ENCODE results near the gene IZUMO1.
A peak's percentile ranks its signal among the peaks of the same experiment; 100 is the strongest.

The IZUMO1 gene

DNA sequence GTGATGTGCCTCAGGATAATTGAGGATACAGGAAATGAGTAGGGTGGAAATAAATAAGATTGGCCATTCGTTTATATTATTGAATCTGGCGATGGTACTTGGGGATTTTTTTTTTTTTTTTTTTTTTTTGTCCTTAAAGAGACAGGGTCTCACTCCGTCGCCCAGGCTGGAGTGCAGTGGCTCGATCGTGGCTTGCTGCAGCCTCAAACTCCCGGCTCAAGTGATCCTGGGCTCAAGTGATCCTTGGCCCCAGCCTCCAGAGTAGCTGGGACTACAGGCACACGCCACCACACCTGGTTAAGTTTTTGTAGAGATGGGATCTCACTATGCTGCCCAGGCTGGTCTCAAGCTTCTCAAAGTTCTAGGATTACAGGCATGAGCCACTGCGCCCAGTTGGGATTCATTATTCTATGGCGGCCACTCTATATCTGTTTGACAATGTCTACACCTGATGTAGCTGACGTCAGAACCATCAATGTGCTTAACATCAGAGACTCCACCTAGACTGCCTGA, 24.5 kb downstream of the IZUMO1 start:
- Histone ChIP-seq H3K36me3 (ENCODE audit: control insufficient read depth in 1 of 2, insufficient read depth in 2 of 2, low read length in 2 of 2) (no peaks in the 10 kb centered on the region), H2BK12ac (ENCODE audit: low read length) (no peak overlapping the region), H3K18ac (ENCODE audit: low read length) (no peak overlapping the region), H3K27ac (ENCODE audit: low read depth, low read length) (no peak overlapping the region), H3K14ac (ENCODE audit: low read length) (no peak overlapping the region), H2AFZ (ENCODE audit: insufficient read depth, low read length, poor library complexity) (no peak overlapping the region), H3K4me1 (ENCODE audit: control insufficient read depth in 1 of 2, insufficient read depth in 2 of 2, low read length in 2 of 2) (peaks cover 2 to 3% of the 10 kb centered on the region in 2 experiments), H3K4me2 (ENCODE audit: low read length) (no peak overlapping the region), H4K8ac (ENCODE audit: low read depth, low read length) (no peak overlapping the region), H2BK120ac (ENCODE audit: insufficient read depth, low read length, poor library complexity) (no peak overlapping the region), H3K79me2 (ENCODE audit: control insufficient read depth, insufficient read depth, low read length, poor library complexity) (no peaks in the 10 kb centered on the region), H3K79me1 (ENCODE audit: low read length) (peaks cover 3% of the 10 kb centered on the region), H3K9me3 (ENCODE audit: insufficient read depth, low read depth, low read length) (peaks cover 6% of the 10 kb centered on the region), H3K27me3 (ENCODE audit: insufficient read depth, low read length) (no peaks in the 10 kb centered on the region), H2AK5ac (ENCODE audit: low read length) (no peak overlapping the region), H3K4me3 (ENCODE audit: low read depth, low read length) (no peak overlapping the region), H3K23ac (ENCODE audit: low read length) (no peak overlapping the region), H2BK5ac (ENCODE audit: low read depth, low read length, poor library complexity) (no peak overlapping the region), H3K9ac (ENCODE audit: low read length) (no peak overlapping the region), H4K12ac (ENCODE audit: low read depth, low read length) (no peak overlapping the region), H3K4ac (ENCODE audit: low read depth, low read length) (no peak overlapping the region), H4K91ac (ENCODE audit: low read depth, low read length) (no peak overlapping the region)
- no CpG with 5 or more reads among the region's 11 CpGs for WGBS (ENCODE audit: extremely low coverage, insufficient coverage, insufficient read length)
- DNase-seq, result no peak

- H3K79me1 ChIP-seq (ENCODE audit: low read length), result peaks cover 3% of the 10 kb centered on the region
- H3K27ac ChIP-seq (ENCODE audit: low read depth, low read length), result peak overlapping the region; percentile 4
- H3K9ac ChIP-seq (ENCODE audit: low read length), result peak overlapping the region; percentile 37
- WGBS (ENCODE audit: extremely low coverage, insufficient coverage, insufficient read length), result no CpG with 5 or more reads among the region's 42 CpGs
- H4K12ac ChIP-seq (ENCODE audit: low read depth, low read length), result peak overlapping the region; percentile 47
- peak overlapping the region; percentile 40 for H4K91ac ChIP-seq (ENCODE audit: low read depth, low read length)
- H4K8ac ChIP-seq (ENCODE audit: low read depth, low read length), result peak overlapping the region; percentile 75
- no peaks in the 10 kb centered on the region for H3K36me3 ChIP-seq (ENCODE audit: control insufficient read depth in 1 of 2, insufficient read depth in 2 of 2, low read length in 2 of 2)
- peak overlapping the region; percentile 74 for H2AFZ ChIP-seq (ENCODE audit: insufficient read depth, low read length, poor library complexity)
- no peak overlapping the region for H3K4ac ChIP-seq (ENCODE audit: low read depth, low read length)
- peak overlapping the region; percentile 19 for H2BK120ac ChIP-seq (ENCODE audit: insufficient read depth, low read length, poor library complexity)
- H3K79me2 ChIP-seq (ENCODE audit: control insufficient read depth, insufficient read depth, low read length, poor library complexity), result no peaks in the 10 kb centered on the region
- no peak overlapping the region for H2BK12ac ChIP-seq (ENCODE audit: low read length)
- H3K23ac ChIP-seq (ENCODE audit: low read length), result no peak overlapping the region
- no peaks in the 10 kb centered on the region for H3K9me3 ChIP-seq (ENCODE audit: insufficient read depth, low read depth, low read length)
- H3K4me2 ChIP-seq (ENCODE audit: low read length), result peak overlapping the region; percentile 66
- peak overlapping the region; percentile 77 for H3K4me3 ChIP-seq (ENCODE audit: low read depth, low read length)
- DNase-seq, result peak; percentile 100
- H3K18ac ChIP-seq (ENCODE audit: low read length), result peak overlapping the region; percentile 28
- H2AK5ac ChIP-seq (ENCODE audit: low read length), result no peak overlapping the region
- H3K14ac ChIP-seq (ENCODE audit: low read length), result peak overlapping the region; percentile 43
- no peaks in the 10 kb centered on the region for H3K27me3 ChIP-seq (ENCODE audit: insufficient read depth, low read length)
- peaks cover 6 to 9% of the 10 kb centered on the region in 2 experiments for H3K4me1 ChIP-seq (ENCODE audit: control insufficient read depth in 1 of 2, insufficient read depth in 2 of 2, low read length in 2 of 2)
- H2BK5ac ChIP-seq (ENCODE audit: low read depth, low read length, poor library complexity), result no peak overlapping the region
These were observed 26.0 kb downstream of the IZUMO1 start for GRCh38 chr19:48720613-48721296.

GRCh38 chr19:48720251-48720612, 26.5 kb downstream of the IZUMO1 start:
- Histone ChIP-seq H2AFZ (ENCODE audit: insufficient read depth, low read length, poor library complexity) (peak overlapping the region; percentile 30), H2BK120ac (ENCODE audit: insufficient read depth, low read length, poor library complexity) (no peak overlapping the region), H3K9ac (ENCODE audit: low read length) (no peak overlapping the region), H3K27me3 (ENCODE audit: insufficient read depth, low read length) (no peaks in the 10 kb centered on the region), H3K4ac (ENCODE audit: low read depth, low read length) (no peak overlapping the region), H2BK12ac (ENCODE audit: low read length) (no peak overlapping the region), H3K79me2 (ENCODE audit: control insufficient read depth, insufficient read depth, low read length, poor library complexity) (no peaks in the 10 kb centered on the region), H2BK5ac (ENCODE audit: low read depth, low read length, poor library complexity) (no peak overlapping the region), H3K4me2 (ENCODE audit: low read length) (peak overlapping the region; percentile 34), H3K79me1 (ENCODE audit: low read length) (peaks cover 3% of the 10 kb centered on the region), H4K8ac (ENCODE audit: low read depth, low read length) (peak overlapping the region; percentile 73), H3K18ac (ENCODE audit: low read length) (no peak overlapping the region), H3K27ac (ENCODE audit: low read depth, low read length) (no peak overlapping the region), H2AK5ac (ENCODE audit: low read length) (no peak overlapping the region), H3K36me3 (ENCODE audit: control insufficient read depth in 1 of 2, insufficient read depth in 2 of 2, low read length in 2 of 2) (no peaks in the 10 kb centered on the region), H3K4me3 (ENCODE audit: low read depth, low read length) (no peak overlapping the region), H3K23ac (ENCODE audit: low read length) (no peak overlapping the region), H3K4me1 (ENCODE audit: control insufficient read depth in 1 of 2, insufficient read depth in 2 of 2, low read length in 2 of 2) (peaks cover 6 to 9% of the 10 kb centered on the region in 2 experiments), H3K9me3 (ENCODE audit: insufficient read depth, low read depth, low read length) (no peaks in the 10 kb centered on the region), H3K14ac (ENCODE audit: low read length) (no peak overlapping the region), H4K91ac (ENCODE audit: low read depth, low read length) (no peak overlapping the region), H4K12ac (ENCODE audit: low read depth, low read length) (peak overlapping the region; percentile 59)
- DNase-seq, result no peak
- WGBS (ENCODE audit: extremely low coverage, insufficient coverage, insufficient read length), result no CpG with 5 or more reads among the region's 12 CpGs

- Histone ChIP-seq H3K79me2 (ENCODE audit: control insufficient read depth, insufficient read depth, low read length, poor library complexity) (peaks cover 3% of the 10 kb centered on the region), H3K18ac (ENCODE audit: low read length) (no peak within 1 kb of the TSS), H4K8ac (ENCODE audit: low read depth, low read length) (peak within 1 kb of the TSS; percentile 73), H3K14ac (ENCODE audit: low read length) (no peak within 1 kb of the TSS), H3K4ac (ENCODE audit: low read depth, low read length) (no peak within 1 kb of the TSS), H3K4me1 (ENCODE audit: control insufficient read depth in 1 of 2, insufficient read depth in 2 of 2, low read length in 2 of 2) (peaks cover 8 to 14% of the 10 kb centered on the region in 2 experiments), H2BK120ac (ENCODE audit: insufficient read depth, low read length, poor library complexity) (no peak within 1 kb of the TSS), H2BK5ac (ENCODE audit: low read depth, low read length, poor library complexity) (no peak within 1 kb of the TSS), H3K36me3 (ENCODE audit: control insufficient read depth in 1 of 2, insufficient read depth in 2 of 2, low read length in 2 of 2) (no peaks in the 10 kb centered on the region), H2AK5ac (ENCODE audit: low read length) (no peak within 1 kb of the TSS), H3K27me3 (ENCODE audit: insufficient read depth, low read length) (no peaks in the 10 kb centered on the region), H3K23ac (ENCODE audit: low read length) (no peak within 1 kb of the TSS), H2BK12ac (ENCODE audit: low read length) (no peak within 1 kb of the TSS), H3K27ac (ENCODE audit: low read depth, low read length) (no peak within 1 kb of the TSS), H3K4me3 (ENCODE audit: low read depth, low read length) (no peak within 1 kb of the TSS), H3K9me3 (ENCODE audit: insufficient read depth, low read depth, low read length) (no peaks in the 10 kb centered on the region), H3K9ac (ENCODE audit: low read length) (no peak within 1 kb of the TSS), H3K4me2 (ENCODE audit: low read length) (peak within 1 kb of the TSS; percentile 34), H4K12ac (ENCODE audit: low read depth, low read length) (peak within 1 kb of the TSS; percentile 59), H2AFZ (ENCODE audit: insufficient read depth, low read length, poor library complexity) (peak within 1 kb of the TSS; percentile 30), H3K79me1 (ENCODE audit: low read length) (peaks cover 6% of the 10 kb centered on the region), H4K91ac (ENCODE audit: low read depth, low read length) (no peak within 1 kb of the TSS)
- no CpG with 5 or more reads among the region's 33 CpGs for WGBS (ENCODE audit: extremely low coverage, insufficient coverage, insufficient read length)
- DNase-seq, result no peak
These were observed 27.2 kb downstream of the IZUMO1 start, which contains the start of gene MAMSTR for GRCh38 chr19:48719263-48720171. Gene MAMSTR, minus strand, starts transcription at chr19:48719725. Its CDS starts 694 bp downstream, at chr19:48719031.

Data from trophoblast cell (in vitro differentiated cells and primary cell).